Measurements from ENCODE around the gene MYH10.
A peak's percentile ranks its signal among the peaks of the same experiment; 100 is the strongest.

The MYH10 gene

GRCh38 chr17:8518326-8518725 lies 112.2 kb downstream of the MYH10 start:
- DNase-seq (ENCODE audit: insufficient read length, low spot score) (no peak), FAIRE-seq (no peak)
- TF ChIP-seq SPI1 (IDR thresholded peaks at IDR 0.05; ENCODE audit: low read depth, low read length) (no peak), PAX5 (IDR thresholded peaks at IDR 0.05; ENCODE audit: insufficient read depth, low read length, severe bottlenecking) (no peak), TAF1 (IDR thresholded peaks at IDR 0.05; ENCODE audit: low read depth, low read length) (no peak), POU2F2 (IDR thresholded peaks at IDR 0.05; ENCODE audit: low read depth, low read length) (no peak), POLR2AphosphoS5 (IDR thresholded peaks at IDR 0.05; ENCODE audit: low read depth, low read length) (no peak), POLR2A (IDR thresholded peaks at IDR 0.05; ENCODE audit: low read depth, low read length) (no peak)

- TF ChIP-seq POLR2AphosphoS5 (IDR thresholded peaks at IDR 0.05; ENCODE audit: low read depth, low read length) (no peak), SPI1 (IDR thresholded peaks at IDR 0.05; ENCODE audit: low read depth, low read length) (no peak), PAX5 (IDR thresholded peaks at IDR 0.05; ENCODE audit: insufficient read depth, low read length, severe bottlenecking) (no peak), POU2F2 (IDR thresholded peaks at IDR 0.05; ENCODE audit: low read depth, low read length) (no peak), POLR2A (IDR thresholded peaks at IDR 0.05; ENCODE audit: low read depth, low read length) (no peak), TAF1 (IDR thresholded peaks at IDR 0.05; ENCODE audit: low read depth, low read length) (no peak)
- DNase-seq (ENCODE audit: insufficient read length, low spot score) (no peak), FAIRE-seq (no peak)
Measured at GRCh38 chr17:8514801-8515200, 115.7 kb downstream of the MYH10 start.

- FAIRE-seq (no peak), DNase-seq (ENCODE audit: insufficient read length, low spot score) (no peak)
- TF ChIP-seq TAF1 (IDR thresholded peaks at IDR 0.05; ENCODE audit: low read depth, low read length) (no peak), POU2F2 (IDR thresholded peaks at IDR 0.05; ENCODE audit: low read depth, low read length) (no peak), POLR2AphosphoS5 (IDR thresholded peaks at IDR 0.05; ENCODE audit: low read depth, low read length) (no peak)
Measured at GRCh38 chr17:8506145-8506544, 124.4 kb downstream of the MYH10 start.

GRCh38 chr17:8504460-8505207 lies 125.9 kb downstream of the MYH10 start:
- no peak for FAIRE-seq
- TF ChIP-seq PAX5 (IDR thresholded peaks at IDR 0.05; ENCODE audit: insufficient read depth, low read length, severe bottlenecking) (no peak), SPI1 (IDR thresholded peaks at IDR 0.05; ENCODE audit: low read depth, low read length) (no peak), POLR2AphosphoS5 (IDR thresholded peaks at IDR 0.05; ENCODE audit: low read depth, low read length) (no peak), POLR2A (IDR thresholded peaks at IDR 0.05; ENCODE audit: low read depth, low read length) (no peak), POU2F2 (IDR thresholded peaks at IDR 0.05; ENCODE audit: low read depth, low read length) (no peak), TAF1 (IDR thresholded peaks at IDR 0.05; ENCODE audit: low read depth, low read length) (no peak)
- DNase-seq (ENCODE audit: insufficient read length, low spot score): no peak

- DNase-seq (ENCODE audit: insufficient read length, low spot score) (no peak), FAIRE-seq (no peak)
- TF ChIP-seq SPI1 (IDR thresholded peaks at IDR 0.05; ENCODE audit: low read depth, low read length): no peak
- no peak for TF ChIP-seq POU2F2 (IDR thresholded peaks at IDR 0.05; ENCODE audit: low read depth, low read length)
- TF ChIP-seq POLR2AphosphoS5 (IDR thresholded peaks at IDR 0.05; ENCODE audit: low read depth, low read length): 0 out of 2 replicates have a peak, but pooled peaks have one; percentile 42
- TF ChIP-seq POLR2A (IDR thresholded peaks at IDR 0.05; ENCODE audit: low read depth, low read length): no peak
Measured at GRCh38 chr17:8503807-8504206, 126.7 kb downstream of the MYH10 start.

- FAIRE-seq (no peak), DNase-seq (ENCODE audit: insufficient read length, low spot score) (no peak)
Measured at GRCh38 chr17:8503368-8503767, 127.2 kb downstream of the MYH10 start.

GRCh38 chr17:8502126-8502525 lies 128.4 kb downstream of the MYH10 start:
- TF ChIP-seq POLR2A (IDR thresholded peaks at IDR 0.05; ENCODE audit: low read depth, low read length) (no peak), POU2F2 (IDR thresholded peaks at IDR 0.05; ENCODE audit: low read depth, low read length) (no peak), TAF1 (IDR thresholded peaks at IDR 0.05; ENCODE audit: low read depth, low read length) (no peak), PAX5 (IDR thresholded peaks at IDR 0.05; ENCODE audit: insufficient read depth, low read length, severe bottlenecking) (no peak), SPI1 (IDR thresholded peaks at IDR 0.05; ENCODE audit: low read depth, low read length) (no peak), POLR2AphosphoS5 (IDR thresholded peaks at IDR 0.05; ENCODE audit: low read depth, low read length) (no peak)
- FAIRE-seq: peak; percentile 20
- no peak for DNase-seq (ENCODE audit: insufficient read length, low spot score)

More at GRCh38 chr17:8503368-8503767, 127.2 kb downstream of the MYH10 start:
- no peak for TF ChIP-seq TAF1 (IDR thresholded peaks at IDR 0.05; ENCODE audit: low read depth, low read length)
- no peak for TF ChIP-seq SPI1 (IDR thresholded peaks at IDR 0.05; ENCODE audit: low read depth, low read length)
- TF ChIP-seq POU2F2 (IDR thresholded peaks at IDR 0.05; ENCODE audit: low read depth, low read length): no peak
- TF ChIP-seq POLR2A (IDR thresholded peaks at IDR 0.05; ENCODE audit: low read depth, low read length): no peak
- TF ChIP-seq POLR2AphosphoS5 (IDR thresholded peaks at IDR 0.05; ENCODE audit: low read depth, low read length): no peak
- no peak for TF ChIP-seq PAX5 (IDR thresholded peaks at IDR 0.05; ENCODE audit: insufficient read depth, low read length, severe bottlenecking)

GRCh38 chr17:8500609-8501008 lies 129.9 kb downstream of the MYH10 start:
- FAIRE-seq (no peak), DNase-seq (ENCODE audit: insufficient read length, low spot score) (no peak)
- no peak for TF ChIP-seq POLR2AphosphoS5 (IDR thresholded peaks at IDR 0.05; ENCODE audit: low read depth, low read length)
- no peak for TF ChIP-seq TAF1 (IDR thresholded peaks at IDR 0.05; ENCODE audit: low read depth, low read length)
- TF ChIP-seq SPI1 (IDR thresholded peaks at IDR 0.05; ENCODE audit: low read depth, low read length): no peak
- no peak for TF ChIP-seq PAX5 (IDR thresholded peaks at IDR 0.05; ENCODE audit: insufficient read depth, low read length, severe bottlenecking)
- no peak for TF ChIP-seq POU2F2 (IDR thresholded peaks at IDR 0.05; ENCODE audit: low read depth, low read length)
- TF ChIP-seq POLR2A (IDR thresholded peaks at IDR 0.05; ENCODE audit: low read depth, low read length): no peak

- FAIRE-seq (no peak), DNase-seq (ENCODE audit: insufficient read length, low spot score) (no peak)
- TF ChIP-seq TAF1 (IDR thresholded peaks at IDR 0.05; ENCODE audit: low read depth, low read length) (no peak), PAX5 (IDR thresholded peaks at IDR 0.05; ENCODE audit: insufficient read depth, low read length, severe bottlenecking) (no peak), POLR2A (IDR thresholded peaks at IDR 0.05; ENCODE audit: low read depth, low read length) (no peak), SPI1 (IDR thresholded peaks at IDR 0.05; ENCODE audit: low read depth, low read length) (no peak), POU2F2 (IDR thresholded peaks at IDR 0.05; ENCODE audit: low read depth, low read length) (no peak), POLR2AphosphoS5 (IDR thresholded peaks at IDR 0.05; ENCODE audit: low read depth, low read length) (no peak)
Measured at GRCh38 chr17:8499614-8500013, 130.9 kb downstream of the MYH10 start.

GRCh38 chr17:8499171-8499570 lies 131.4 kb downstream of the MYH10 start:
- no peak for TF ChIP-seq POLR2A (IDR thresholded peaks at IDR 0.05; ENCODE audit: low read depth, low read length)
- no peak for TF ChIP-seq PAX5 (IDR thresholded peaks at IDR 0.05; ENCODE audit: insufficient read depth, low read length, severe bottlenecking)
- TF ChIP-seq POU2F2 (IDR thresholded peaks at IDR 0.05; ENCODE audit: low read depth, low read length): no peak

More at GRCh38 chr17:8499171-8499570, 131.4 kb downstream of the MYH10 start:
- no peak for FAIRE-seq
- DNase-seq (ENCODE audit: insufficient read length, low spot score): no peak

All from GM12891 (cell line).